HG02943 (cell line): Measurements from ENCODE around the gene ENO2.
A peak's percentile ranks its signal among the peaks of the same experiment; 100 is the strongest.

Experiments used
- ATAC-seq: cut with Tn5 transposase; IDR thresholded peaks from one replicate; pipeline ENCODE4 v1.9.1; 2021; ENCODE audit warnings: mild to moderate bottlenecking, low read depth, moderate library complexity; ENCODE audit not compliant: unreplicated experiment

ENO2 gene

DNA sequence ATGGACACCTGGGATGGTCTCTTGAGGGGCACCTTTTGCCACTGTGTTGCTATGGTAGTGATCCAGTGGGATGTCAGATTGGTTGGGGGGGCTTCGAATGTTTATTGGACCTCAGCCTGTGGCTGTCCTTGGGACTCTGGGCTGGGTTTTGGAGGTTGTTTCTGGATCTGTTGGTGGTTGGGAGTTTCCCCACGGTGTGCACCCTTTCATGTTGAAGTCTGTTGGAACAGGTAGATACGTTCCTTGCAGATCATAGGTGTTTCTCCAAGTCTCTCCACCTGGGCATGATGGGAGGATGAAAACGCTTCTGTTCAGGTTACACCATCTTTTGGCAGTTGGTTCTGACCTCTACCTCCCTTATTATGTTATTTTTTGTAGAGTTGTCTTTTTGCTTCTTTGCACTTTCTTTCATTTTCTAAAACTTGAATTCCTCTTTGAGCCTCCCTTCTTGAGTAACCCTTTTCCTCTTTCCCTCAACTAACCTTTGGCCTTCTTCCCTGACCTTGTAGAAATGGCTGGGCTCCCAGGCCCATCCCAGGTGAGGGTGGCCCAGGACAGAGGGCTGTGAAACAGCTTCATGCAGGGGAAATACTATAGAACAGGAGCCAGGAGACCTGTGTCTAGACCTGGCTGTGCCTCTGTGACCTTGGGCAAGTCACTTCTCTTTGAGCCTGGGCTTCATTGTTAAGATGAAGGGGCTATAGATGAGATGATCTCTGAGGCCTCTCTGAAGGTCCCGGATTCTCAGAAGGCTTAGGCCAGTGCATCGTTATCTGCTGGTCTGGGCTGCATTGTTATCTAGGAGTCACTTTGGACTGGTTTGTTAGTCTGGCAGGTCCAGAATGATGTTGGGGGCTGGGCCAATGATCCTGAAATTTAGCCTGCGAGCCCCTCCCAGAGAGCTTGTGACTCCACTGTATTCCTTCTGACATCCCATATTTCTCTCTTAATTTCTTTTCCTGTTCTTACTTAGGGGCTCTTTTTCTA, 15.4 kb downstream of the ENO2 start:
- ATAC-seq: no peak

DNA sequence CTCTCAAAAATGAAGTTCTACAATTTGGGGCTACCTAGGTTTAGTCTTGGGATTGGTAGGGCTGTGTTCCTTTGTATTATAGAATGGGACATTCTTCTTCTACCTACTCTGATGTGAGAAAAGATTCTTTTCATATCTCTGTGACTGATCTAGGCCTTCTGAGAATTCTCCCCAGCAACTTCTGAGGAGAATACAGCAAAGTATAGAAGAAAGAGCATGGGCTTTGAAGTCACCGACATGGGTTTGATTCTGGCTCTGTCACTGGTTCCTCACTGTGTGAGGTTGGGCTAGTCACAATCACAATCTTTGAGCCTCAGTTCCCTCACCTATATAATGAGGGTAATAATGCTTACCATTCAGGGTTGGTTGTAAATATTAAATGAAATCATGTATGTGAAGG, 18.4 kb downstream of the ENO2 start:
- no peak for ATAC-seq

DNA sequence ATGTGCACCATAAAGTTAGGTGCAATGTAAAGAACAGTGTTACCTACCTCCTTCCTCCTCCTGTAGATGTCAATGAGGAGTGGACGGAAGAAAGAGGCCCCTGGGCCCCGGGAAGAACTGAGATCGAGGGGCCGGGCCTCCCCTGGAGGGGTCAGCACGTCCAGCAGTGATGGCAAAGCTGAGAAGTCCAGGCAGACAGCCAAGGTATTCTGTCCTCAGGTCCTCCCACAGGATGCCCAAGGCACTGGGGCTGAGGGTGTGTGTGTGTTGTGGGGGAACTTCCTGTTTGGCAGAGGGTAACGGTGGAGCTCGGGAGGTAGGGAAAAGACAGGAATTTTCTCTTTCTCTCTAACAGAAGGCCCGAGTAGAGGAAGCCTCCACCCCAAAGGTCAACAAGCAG, 19.7 kb downstream of the ENO2 start:
- no peak for ATAC-seq

DNA sequence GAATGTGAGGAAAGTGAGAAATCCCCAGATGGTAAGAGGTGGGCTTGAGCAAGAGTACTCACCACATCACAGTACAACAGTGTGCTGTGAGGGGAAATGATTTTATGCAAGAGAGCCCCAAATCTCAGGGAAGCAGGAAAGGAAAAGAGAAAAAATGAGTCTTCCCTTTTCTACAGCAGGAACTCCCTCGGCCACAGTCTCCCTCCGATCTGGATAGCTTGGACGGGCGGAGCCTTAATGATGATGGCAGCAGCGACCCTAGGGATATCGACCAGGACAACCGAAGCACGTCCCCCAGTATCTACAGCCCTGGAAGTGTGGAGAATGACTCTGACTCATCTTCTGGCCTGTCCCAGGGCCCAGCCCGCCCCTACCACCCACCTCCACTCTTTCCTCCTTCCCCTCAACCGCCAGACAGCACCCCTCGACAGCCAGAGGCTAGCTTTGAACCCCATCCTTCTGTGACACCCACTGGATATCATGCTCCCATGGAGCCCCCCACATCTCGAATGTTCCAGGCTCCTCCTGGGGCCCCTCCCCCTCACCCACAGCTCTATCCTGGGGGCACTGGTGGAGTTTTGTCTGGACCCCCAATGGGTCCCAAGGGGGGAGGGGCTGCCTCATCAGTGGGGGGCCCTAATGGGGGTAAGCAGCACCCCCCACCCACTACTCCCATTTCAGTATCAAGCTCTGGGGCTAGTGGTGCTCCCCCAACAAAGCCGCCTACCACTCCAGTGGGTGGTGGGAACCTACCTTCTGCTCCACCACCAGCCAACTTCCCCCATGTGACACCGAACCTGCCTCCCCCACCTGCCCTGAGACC, 21.2 kb downstream of the ENO2 start:
- ATAC-seq: no peak

DNA sequence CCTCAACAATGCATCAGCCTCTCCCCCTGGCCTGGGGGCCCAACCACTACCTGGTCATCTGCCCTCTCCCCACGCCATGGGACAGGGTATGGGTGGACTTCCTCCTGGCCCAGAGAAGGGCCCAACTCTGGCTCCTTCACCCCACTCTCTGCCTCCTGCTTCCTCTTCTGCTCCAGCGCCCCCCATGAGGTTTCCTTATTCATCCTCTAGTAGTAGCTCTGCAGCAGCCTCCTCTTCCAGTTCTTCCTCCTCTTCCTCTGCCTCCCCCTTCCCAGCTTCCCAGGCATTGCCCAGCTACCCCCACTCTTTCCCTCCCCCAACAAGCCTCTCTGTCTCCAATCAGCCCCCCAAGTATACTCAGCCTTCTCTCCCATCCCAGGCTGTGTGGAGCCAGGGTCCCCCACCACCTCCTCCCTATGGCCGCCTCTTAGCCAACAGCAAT, 21.8 kb downstream of the ENO2 start:
- no peak for ATAC-seq

DNA sequence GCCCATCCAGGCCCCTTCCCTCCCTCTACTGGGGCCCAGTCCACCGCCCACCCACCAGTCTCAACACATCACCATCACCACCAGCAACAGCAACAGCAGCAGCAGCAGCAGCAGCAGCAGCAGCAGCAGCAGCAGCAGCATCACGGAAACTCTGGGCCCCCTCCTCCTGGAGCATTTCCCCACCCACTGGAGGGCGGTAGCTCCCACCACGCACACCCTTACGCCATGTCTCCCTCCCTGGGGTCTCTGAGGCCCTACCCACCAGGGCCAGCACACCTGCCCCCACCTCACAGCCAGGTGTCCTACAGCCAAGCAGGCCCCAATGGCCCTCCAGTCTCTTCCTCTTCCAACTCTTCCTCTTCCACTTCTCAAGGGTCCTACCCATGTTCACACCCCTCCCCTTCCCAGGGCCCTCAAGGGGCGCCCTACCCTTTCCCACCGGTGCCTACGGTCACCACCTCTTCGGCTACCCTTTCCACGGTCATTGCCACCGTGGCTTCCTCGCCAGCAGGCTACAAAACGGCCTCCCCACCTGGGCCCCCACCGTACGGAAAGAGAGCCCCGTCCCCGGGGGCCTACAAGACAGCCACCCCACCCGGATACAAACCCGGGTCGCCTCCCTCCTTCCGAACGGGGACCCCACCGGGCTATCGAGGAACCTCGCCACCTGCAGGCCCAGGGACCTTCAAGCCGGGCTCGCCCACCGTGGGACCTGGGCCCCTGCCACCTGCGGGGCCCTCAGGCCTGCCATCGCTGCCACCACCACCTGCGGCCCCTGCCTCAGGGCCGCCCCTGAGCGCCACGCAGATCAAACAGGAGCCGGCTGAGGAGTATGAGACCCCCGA, 22.5 kb downstream of the ENO2 start:
- peak; percentile 4 for ATAC-seq

DNA sequence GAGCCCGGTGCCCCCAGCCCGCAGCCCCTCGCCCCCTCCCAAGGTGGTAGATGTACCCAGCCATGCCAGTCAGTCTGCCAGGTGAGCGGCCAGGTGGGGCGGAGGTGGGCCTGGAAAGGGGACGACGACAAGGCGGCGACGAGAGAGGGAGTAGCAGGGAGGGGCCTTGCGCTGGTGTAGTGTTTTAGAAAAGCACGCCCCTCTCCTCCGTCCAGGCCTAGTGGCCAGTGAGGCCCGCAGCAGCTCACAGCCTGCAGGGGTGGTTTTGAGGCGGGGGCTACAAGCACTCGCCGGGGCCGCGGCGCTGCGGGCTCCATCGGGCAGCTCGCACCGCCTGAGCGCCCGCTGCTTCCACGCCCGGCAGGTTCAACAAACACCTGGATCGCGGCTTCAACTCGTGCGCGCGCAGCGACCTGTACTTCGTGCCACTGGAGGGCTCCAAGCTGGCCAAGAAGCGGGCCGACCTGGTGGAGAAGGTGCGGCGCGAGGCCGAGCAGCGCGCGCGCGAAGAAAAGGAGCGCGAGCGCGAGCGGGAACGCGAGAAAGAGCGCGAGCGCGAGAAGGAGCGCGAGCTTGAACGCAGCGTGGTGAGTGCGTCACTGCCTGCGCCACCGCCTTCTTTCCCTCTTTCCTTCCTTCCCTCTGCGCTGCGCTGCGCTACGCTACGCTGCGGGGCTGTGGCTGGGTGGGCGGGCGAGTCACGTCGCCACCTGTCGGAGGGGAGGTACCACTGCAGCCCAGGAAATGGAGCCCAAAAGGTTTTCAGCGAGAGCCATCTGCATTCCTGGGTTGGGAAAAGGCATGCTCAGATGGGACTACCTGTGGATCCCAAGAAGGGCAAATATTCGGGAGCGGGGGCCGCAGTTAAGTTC, 23.3 kb downstream of the ENO2 start:
- peak; percentile 80 for ATAC-seq

DNA sequence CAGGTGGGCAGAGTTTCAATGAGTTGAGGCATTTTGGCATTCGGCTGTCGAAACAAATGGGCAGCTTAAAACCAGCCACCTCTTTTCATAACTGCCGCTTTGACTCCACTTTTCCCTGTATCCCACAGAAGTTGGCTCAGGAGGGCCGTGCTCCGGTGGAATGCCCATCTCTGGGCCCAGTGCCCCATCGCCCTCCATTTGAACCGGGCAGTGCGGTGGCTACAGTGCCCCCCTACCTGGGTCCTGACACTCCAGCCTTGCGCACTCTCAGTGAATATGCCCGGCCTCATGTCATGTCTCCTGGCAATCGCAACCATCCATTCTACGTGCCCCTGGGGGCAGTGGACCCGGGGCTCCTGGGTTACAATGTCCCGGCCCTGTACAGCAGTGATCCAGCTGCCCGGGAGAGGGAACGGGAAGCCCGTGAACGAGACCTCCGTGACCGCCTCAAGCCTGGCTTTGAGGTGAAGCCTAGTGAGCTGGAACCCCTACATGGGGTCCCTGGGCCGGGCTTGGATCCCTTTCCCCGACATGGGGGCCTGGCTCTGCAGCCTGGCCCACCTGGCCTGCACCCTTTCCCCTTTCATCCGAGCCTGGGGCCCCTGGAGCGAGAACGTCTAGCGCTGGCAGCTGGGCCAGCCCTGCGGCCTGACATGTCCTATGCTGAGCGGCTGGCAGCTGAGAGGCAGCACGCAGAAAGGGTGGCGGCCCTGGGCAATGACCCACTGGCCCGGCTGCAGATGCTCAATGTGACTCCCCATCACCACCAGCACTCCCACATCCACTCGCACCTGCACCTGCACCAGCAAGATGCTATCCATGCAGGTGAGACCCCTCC, 24.2 kb downstream of the ENO2 start:
- ATAC-seq: no peak

DNA sequence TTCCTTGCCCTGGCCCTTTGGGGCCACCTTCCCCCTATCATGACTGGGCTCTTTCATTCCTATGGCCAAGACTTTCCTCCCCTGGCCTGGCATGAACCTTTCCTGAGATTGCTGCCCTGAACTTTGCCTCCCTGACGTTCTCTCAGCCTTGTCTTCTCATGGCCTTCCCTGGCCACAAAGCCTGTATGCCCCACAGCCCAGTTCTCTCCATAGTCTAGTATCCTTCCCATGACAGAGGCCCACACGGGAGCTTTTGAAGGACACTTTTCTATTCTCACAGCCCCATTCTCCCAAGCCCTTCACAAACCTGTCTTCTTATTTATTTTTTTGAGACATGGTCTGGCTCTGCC, 24.8 kb downstream of the ENO2 start:
- no peak for ATAC-seq

DNA sequence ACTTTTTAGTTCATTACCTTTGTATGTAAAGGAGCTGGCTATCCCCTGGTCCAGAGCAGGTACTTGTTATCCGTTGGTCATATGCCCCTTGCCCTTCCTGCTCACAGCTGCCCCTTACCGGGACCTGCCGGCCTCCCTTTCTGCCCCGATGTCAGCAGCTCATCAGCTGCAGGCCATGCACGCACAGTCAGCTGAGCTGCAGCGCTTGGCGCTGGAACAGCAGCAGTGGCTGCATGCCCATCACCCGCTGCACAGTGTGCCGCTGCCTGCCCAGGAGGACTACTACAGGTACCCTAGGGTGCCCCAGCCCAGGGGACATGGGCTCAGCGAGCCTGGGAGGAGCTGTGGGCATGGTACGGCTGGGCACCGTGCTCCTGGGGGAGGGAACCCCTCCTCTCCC, 26.9 kb downstream of the ENO2 start:
- no peak for ATAC-seq

DNA sequence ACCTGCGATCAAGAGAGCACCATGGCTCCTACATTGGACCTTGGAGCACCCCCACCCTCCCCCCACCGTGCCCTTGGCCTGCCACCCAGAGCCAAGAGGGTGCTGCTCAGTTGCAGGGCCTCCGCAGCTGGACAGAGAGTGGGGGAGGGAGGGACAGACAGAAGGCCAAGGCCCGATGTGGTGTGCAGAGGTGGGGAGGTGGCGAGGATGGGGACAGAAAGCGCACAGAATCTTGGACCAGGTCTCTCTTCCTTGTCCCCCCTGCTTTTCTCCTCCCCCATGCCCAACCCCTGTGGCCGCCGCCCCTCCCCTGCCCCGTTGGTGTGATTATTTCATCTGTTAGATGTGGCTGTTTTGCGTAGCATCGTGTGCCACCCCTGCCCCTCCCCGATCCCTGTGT, 27.4 kb downstream of the ENO2 start:
- no peak for ATAC-seq

DNA sequence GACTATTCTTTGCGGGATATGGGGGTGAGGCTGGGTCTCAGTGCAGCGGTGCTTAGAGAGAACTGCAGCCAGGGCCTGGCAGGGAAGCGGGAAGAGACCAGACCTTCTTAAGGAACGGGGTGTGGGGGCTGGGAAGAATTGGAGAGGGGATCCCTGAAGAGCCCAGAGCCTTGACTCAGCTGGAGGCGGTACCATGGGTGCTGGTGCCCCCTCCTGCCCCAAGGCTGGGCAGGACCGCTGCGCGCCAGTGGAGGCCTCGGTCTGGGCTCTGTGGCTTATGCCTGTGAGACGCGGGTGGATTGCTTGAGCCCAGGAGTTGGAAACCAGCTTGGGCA, 27.9 kb downstream of the ENO2 start:
- ATAC-seq: no peak

DNA sequence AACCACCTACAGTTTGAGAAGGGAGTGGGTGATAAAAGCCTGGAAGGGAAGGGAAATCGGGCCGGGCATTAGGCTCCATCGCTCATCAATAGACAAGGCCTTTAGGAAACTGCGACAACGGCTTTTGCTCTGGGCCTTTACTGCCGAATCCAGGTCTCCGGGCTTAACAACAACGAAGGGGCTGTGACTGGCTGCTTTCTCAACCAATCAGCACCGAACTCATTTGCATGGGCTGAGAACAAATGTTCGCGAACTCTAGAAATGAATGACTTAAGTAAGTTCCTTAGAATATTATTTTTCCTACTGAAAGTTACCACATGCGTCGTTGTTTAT, 29.0 kb downstream of the ENO2 start:
- peak; percentile 23 for ATAC-seq

DNA sequence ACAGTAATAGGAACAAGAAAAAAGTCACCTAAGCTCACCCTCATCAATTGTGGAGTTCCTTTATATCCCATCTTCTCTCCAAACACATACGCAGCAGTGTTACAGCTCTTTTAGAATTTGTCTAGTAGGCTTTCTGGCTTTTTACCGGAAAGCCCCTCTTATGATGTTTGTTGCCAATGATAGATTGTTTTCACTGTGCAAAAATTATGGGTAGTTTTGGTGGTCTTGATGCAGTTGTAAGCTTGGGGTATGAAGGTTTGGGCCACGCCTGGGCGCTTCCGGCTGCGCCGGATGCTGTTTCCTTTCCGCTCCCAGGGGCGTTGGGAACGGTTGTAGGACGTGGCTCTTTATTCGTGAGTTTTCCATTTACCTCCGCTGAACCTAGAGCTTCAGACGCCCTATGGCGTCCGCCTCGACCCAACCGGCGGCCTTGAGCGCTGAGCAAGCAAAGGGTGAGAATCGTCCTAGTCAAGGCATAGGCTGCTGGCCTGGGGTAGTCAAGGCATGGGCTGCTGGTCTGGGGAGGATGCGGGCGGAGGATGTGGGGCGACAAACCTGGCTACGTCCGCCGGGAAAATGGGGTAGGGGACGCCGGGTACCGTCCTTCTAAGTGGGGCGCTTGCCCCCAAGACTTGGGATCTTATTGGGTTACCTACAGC, 29.5 kb downstream of the ENO2 start, which contains the start of the genes C12orf57 and RNU7-1:
Gene C12orf57, plus strand, starts transcription at position 301 of the 659 bp plus-strand sequence. Its CDS starts 100 bp downstream, at position 401.
Gene RNU7-1, plus strand, starts transcription at position 95 of the 659 bp plus-strand sequence.
- peak; percentile 39 for ATAC-seq

DNA sequence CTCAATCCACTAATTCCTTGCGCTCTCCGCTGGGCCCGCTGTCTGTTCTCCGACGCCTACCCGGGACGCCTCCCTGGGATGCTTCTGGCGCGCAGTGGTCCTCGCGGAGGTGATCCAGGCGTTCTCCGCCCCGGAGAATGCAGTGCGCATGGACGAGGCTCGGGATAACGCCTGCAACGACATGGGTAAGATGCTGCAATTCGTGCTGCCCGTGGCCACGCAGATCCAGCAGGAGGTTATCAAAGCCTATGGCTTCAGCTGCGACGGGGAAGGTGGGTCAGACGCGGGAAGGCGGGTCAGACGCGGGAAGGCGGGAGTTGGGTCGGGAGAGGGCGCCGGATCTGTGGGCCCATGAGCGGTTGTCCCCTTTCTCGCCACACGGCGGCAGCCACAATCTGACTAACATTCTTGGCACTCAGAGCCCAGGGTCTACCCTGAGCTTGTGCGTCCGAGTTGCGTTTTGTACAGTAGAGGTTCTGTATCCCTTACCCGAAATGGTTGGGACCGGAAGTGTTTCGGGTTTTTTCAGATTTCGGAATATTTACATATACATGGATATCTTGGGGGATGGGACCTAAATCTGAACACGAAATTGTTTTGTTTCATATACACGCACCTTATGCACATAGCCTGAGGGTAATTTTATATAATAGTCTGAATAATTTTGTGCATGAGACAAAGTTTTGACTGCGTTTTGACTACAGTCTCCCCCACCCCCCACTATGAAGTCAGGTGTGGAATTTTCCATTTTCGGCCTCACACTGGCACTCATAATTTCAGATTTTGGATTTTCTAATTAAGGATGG, 30.2 kb downstream of the ENO2 start:
- ATAC-seq: peak; percentile 24

DNA sequence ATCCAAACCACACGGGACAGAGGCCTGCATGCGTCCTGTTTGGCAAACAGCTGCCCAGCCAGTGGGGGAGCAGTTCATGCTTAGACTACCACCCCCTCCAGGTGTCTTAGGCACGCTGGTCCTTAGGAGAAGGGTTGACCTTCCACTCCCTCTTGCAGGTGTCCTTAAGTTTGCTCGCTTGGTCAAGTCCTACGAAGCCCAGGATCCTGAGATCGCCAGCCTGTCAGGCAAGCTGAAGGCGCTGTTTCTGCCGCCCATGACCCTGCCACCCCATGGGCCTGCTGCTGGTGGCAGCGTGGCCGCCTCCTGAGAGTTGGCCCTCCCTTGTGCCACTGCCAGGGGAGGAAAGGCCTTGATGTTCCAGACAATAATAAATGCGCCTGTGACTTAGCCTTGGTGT, 31.2 kb downstream of the ENO2 start:
- no peak for ATAC-seq
